ENCODE results near the gene TNPO3. TPM values are rescaled to one million over a fixed set of nuclear protein-coding genes. Genes with fewer than 3 reads are reported as not detected.
"Not testable (repeated sequence)": the region's sequence is repeated elsewhere in the genome, so short reads cannot be mapped to it uniquely, and the experiment has no call there.

The TNPO3 gene
- total RNA-seq, 4 donors from 2014 or later, result 34.6 to 48.5 (median 45.2) TPM

GRCh38 chr7:128945668-128946366, 109.1 kb downstream of the TNPO3 start:
- 83% methylated on average over 2 of the region's 21 CpGs; no CpG with 5 or more reads in 1 of the 2 donors for WGBS, 2 donors (ENCODE audit: low coverage in 1 of 2)
- H3K36me3 ChIP-seq, result peaks cover 0 to 7% of the 10 kb centered on the region in 2 donors
- peaks cover 14% of the 10 kb centered on the region for H3K27me3 ChIP-seq
- H3K9me3 ChIP-seq, result no peaks in the 10 kb centered on the region
- H3K4me1 ChIP-seq, result no peaks in the 10 kb centered on the region
- H3K4me3 ChIP-seq, result no peak overlapping the region
- no peak for ATAC-seq
- H3K27ac ChIP-seq, result no peak overlapping the region
- TF ChIP-seq POLR2A (IDR thresholded peaks at IDR 0.05) (no peak), POLR2AphosphoS5 (IDR thresholded peaks at IDR 0.05) (no peak), CTCF (IDR thresholded peaks at IDR 0.05) (no peak), EP300 (IDR thresholded peaks at IDR 0.05) (no peak)

GRCh38 chr7:128944487-128945236, 110.2 kb downstream of the TNPO3 start:
- H3K4me1 ChIP-seq, result no peaks in the 10 kb centered on the region
- no peak overlapping the region for H3K27ac ChIP-seq
- WGBS, 2 donors (ENCODE audit: low coverage in 1 of 2), result 64 to 66% methylated on average over 6 of the region's 7 CpGs
- no peaks in the 10 kb centered on the region for H3K9me3 ChIP-seq
- H3K4me3 ChIP-seq, result no peak overlapping the region
- no peak for ATAC-seq
- TF ChIP-seq POLR2AphosphoS5 (IDR thresholded peaks at IDR 0.05) (no peak), EP300 (IDR thresholded peaks at IDR 0.05) (no peak), CTCF (IDR thresholded peaks at IDR 0.05) (no peak), POLR2A (IDR thresholded peaks at IDR 0.05) (no peak)
- H3K36me3 ChIP-seq, result peaks cover 0 to 6% of the 10 kb centered on the region in 2 donors
- H3K27me3 ChIP-seq, result peaks cover 25% of the 10 kb centered on the region

DNA sequence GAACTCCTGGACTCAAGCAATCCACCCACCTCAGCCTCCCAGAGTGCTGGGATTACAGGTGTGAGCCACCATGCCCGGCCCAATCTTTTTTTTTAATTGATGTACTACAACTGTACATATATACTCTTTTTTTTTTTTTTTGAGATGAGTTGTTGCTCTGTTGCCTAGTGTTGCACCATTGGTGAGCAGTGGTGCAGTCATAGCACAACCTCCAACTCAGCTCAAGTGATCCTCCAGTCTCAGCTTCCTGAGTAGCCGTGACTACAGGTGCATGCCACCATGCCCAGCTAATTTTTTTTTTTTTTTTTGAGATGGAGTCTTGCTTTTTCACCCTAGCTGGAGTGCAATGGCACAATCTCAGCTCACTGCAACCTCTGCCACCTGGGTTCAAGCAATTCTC, 111.7 kb downstream of the TNPO3 start:
- not testable (repeated sequence) for H3K36me3 ChIP-seq, H3K4me3 ChIP-seq, H3K9me3 ChIP-seq, ATAC-seq, H3K27ac ChIP-seq
- Histone ChIP-seq H3K4me1 (peaks cover 0 to 11% (median 7%) of the 10 kb centered on the region in 3 donors), H3K27me3 (peaks cover 39% of the 10 kb centered on the region)
- 83 to 87% methylated on average over 2 of the region's 2 CpGs for WGBS, 2 donors (ENCODE audit: low coverage in 1 of 2)

DNA sequence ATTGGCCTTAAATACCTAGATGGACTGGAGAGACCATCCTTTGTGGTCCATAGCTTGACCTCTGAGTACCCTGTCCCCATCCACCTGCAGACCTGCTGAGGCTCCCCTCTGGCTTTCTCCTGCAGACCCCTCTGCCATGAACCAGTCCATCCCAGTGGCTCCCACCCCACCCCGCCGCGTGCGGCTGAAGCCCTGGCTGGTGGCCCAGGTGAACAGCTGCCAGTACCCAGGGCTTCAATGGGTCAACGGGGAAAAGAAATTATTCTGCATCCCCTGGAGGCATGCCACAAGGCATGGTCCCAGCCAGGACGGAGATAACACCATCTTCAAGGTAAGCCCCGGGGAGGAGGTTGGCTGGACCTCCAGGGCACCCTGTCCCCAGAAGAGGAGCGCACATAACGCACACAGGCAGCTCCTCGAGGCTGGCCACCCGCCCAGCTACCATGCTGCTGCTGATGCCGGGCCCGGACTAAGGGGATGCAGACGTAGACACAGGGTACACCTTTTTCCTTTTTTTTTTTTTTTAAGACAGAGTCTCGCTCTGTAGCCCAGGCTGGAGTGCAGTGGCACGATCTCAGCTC, 112.9 kb downstream of the TNPO3 start:
- 85 to 89% methylated on average over 7 to 11 of the region's 16 CpGs for WGBS, 2 donors (ENCODE audit: low coverage in 1 of 2)
- H3K36me3 ChIP-seq, result no peaks in the 10 kb centered on the region
- no peaks in the 10 kb centered on the region for H3K9me3 ChIP-seq
- H3K4me3 ChIP-seq, result no peak overlapping the region
- TF ChIP-seq POLR2A (IDR thresholded peaks at IDR 0.05), result no peak
- TF ChIP-seq CTCF (IDR thresholded peaks at IDR 0.05), result no peak
- no peak for TF ChIP-seq EP300 (IDR thresholded peaks at IDR 0.05)
- TF ChIP-seq POLR2AphosphoS5 (IDR thresholded peaks at IDR 0.05), result no peak
- peaks cover 0 to 21% (median 10%) of the 10 kb centered on the region in 3 donors for H3K4me1 ChIP-seq
- no peak overlapping the region for H3K27ac ChIP-seq
- H3K27me3 ChIP-seq, result peaks cover 51% of the 10 kb centered on the region
- ATAC-seq, result no peak

DNA sequence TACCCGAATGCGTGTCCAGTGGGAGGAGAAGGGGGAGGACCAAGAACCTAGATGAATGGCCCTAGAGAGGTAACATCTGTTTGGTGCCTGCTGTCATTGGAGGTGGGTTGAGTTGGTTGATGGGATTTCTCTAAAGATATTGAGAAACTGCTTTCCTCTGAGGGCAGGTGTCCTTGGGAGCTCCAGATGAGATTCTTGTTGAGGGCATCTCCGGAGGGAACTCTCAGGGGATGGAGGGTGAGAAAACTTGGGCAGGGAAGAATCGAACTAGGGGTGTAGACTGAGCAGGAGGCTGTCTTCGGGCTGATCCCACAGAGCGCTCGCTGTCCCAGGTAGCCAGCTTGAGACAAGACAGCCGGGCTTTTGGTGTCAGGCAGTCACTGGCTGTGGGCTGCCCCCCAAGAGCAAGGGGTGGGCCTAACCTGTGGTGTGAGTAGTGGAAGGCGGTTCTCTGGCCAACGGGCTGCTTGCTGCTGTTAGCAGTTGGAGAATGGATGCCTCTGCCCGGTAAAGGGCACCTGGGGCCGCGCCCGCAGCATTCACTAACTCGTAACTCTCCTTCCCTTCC, 113.5 kb downstream of the TNPO3 start:
- no peak for TF ChIP-seq EP300 (IDR thresholded peaks at IDR 0.05)
- Histone ChIP-seq H3K36me3 (no peaks in the 10 kb centered on the region), H3K27ac (peak overlapping the region in 1 of 4 donors; percentile 19), H3K4me3 (no peak overlapping the region), H3K9me3 (no peaks in the 10 kb centered on the region), H3K4me1 (peaks cover 0 to 21% (median 10%) of the 10 kb centered on the region in 3 donors), H3K27me3 (peaks cover 56% of the 10 kb centered on the region)
- 93 to 98% methylated on average over 6 to 7 of the region's 15 CpGs for WGBS, 2 donors (ENCODE audit: low coverage in 1 of 2)
- no peak for ATAC-seq

Data from gastroesophageal sphincter (tissue), 4 donors.